DMS 273 (cell line): ENCODE data around the gene PTPN5.

ENCODE experiments used
- DNase-seq: peaks from one replicate; lab custom pipeline; 2025; ENCODE audit not compliant: unreplicated experiment; lab: John Stamatoyannopoulos, UW

The PTPN5 gene

GRCh38 chr11:18773681-18774080, 17.9 kb downstream of the PTPN5 start:
- no peak for DNase-seq

GRCh38 chr11:18773104-18773503, 18.5 kb downstream of the PTPN5 start:
- DNase-seq: no peak

- peak; percentile 61 for DNase-seq
These were observed 19.4 kb downstream of the PTPN5 start for GRCh38 chr11:18772211-18772610.

- DNase-seq: no peak
These were observed 20.1 kb downstream of the PTPN5 start for GRCh38 chr11:18771266-18772035.

- no peak for DNase-seq
These were observed 21.0 kb downstream of the PTPN5 start for GRCh38 chr11:18770479-18771125.

- DNase-seq: peak; percentile 4
These were observed 21.7 kb downstream of the PTPN5 start for GRCh38 chr11:18769802-18770456.

- no peak for DNase-seq
These were observed 22.6 kb downstream of the PTPN5 start for GRCh38 chr11:18768978-18769377.

- DNase-seq: no peak
These were observed 23.1 kb downstream of the PTPN5 start for GRCh38 chr11:18768472-18768901.

- DNase-seq: no peak
These were observed 25.6 kb downstream of the PTPN5 start for GRCh38 chr11:18766015-18766414.

GRCh38 chr11:18765554-18765953, 26.0 kb downstream of the PTPN5 start:
- DNase-seq: no peak

- no peak for DNase-seq
These were observed 29.9 kb downstream of the PTPN5 start for GRCh38 chr11:18761741-18762140.

GRCh38 chr11:18761144-18761543, 30.5 kb downstream of the PTPN5 start:
- no peak for DNase-seq

- no peak for DNase-seq
These were observed 33.8 kb downstream of the PTPN5 start for GRCh38 chr11:18757811-18758210.

GRCh38 chr11:18756889-18757288, 34.7 kb downstream of the PTPN5 start:
- DNase-seq: no peak

GRCh38 chr11:18754308-18754707, 37.3 kb downstream of the PTPN5 start:
- no peak for DNase-seq

- no peak for DNase-seq
These were observed 39.1 kb downstream of the PTPN5 start for GRCh38 chr11:18752502-18752901.

- no peak for DNase-seq
These were observed 40.7 kb downstream of the PTPN5 start for GRCh38 chr11:18750944-18751343.

GRCh38 chr11:18749681-18750319, 41.8 kb downstream of the PTPN5 start:
- DNase-seq: no peak

GRCh38 chr11:18748766-18749365, 42.7 kb downstream of the PTPN5 start:
- no peak for DNase-seq

- DNase-seq: no peak
These were observed 46.3 kb downstream of the PTPN5 start for GRCh38 chr11:18745251-18745650.

- no peak for DNase-seq
These were observed 47.6 kb downstream of the PTPN5 start for GRCh38 chr11:18743900-18744514.
